Duodenal mucosa (tissue), 2 donors: ENCODE data around the gene SPACDR.
"Not testable (repeated sequence)": the region's sequence is repeated elsewhere in the genome, so short reads cannot be mapped to it uniquely, and the experiment has no call there.

ENCODE experiments used
- H3K27ac ChIP-seq: one replicate; pipeline ENCODE4 v1.7.0; 2013; ENCODE audit warnings: low read depth, low read length
- H3K27me3 ChIP-seq, 2 donors: one replicate each; pipeline ENCODE4 v1.7.0; 2013; ENCODE audit warnings: low read length in 2 of 2, control low read depth in 1 of 2; ENCODE audit not compliant: insufficient read depth in 2 of 2, control insufficient read depth in 1 of 2
- H3K36me3 ChIP-seq, 2 donors: one replicate each; pipeline ENCODE4 v1.7.0; 2013; ENCODE audit warnings: low read length in 2 of 2, control low read depth in 1 of 2; ENCODE audit not compliant: insufficient read depth in 2 of 2, control insufficient read depth in 1 of 2
- H3K4me1 ChIP-seq, 2 donors: one replicate each; pipeline ENCODE4 v1.7.0; 2013; ENCODE audit warnings: low read length in 2 of 2, control low read depth in 1 of 2; ENCODE audit not compliant: insufficient read depth in 2 of 2, control insufficient read depth in 1 of 2
- H3K4me3 ChIP-seq, 2 donors: one replicate each; pipeline ENCODE4 v1.7.0; 2013; ENCODE audit warnings: low read length in 2 of 2, low read depth in 1 of 2
- H3K9ac ChIP-seq, 2 donors: one replicate each; pipeline ENCODE4 v1.7.0; 2013; ENCODE audit warnings: low read length in 2 of 2, low read depth in 1 of 2
- H3K9me3 ChIP-seq, 2 donors: one replicate each; pipeline ENCODE4 v1.7.0; 2013; ENCODE audit warnings: low read length in 2 of 2, control low read depth in 1 of 2; ENCODE audit not compliant: control insufficient read depth in 1 of 2

Gene SPACDR

DNA sequence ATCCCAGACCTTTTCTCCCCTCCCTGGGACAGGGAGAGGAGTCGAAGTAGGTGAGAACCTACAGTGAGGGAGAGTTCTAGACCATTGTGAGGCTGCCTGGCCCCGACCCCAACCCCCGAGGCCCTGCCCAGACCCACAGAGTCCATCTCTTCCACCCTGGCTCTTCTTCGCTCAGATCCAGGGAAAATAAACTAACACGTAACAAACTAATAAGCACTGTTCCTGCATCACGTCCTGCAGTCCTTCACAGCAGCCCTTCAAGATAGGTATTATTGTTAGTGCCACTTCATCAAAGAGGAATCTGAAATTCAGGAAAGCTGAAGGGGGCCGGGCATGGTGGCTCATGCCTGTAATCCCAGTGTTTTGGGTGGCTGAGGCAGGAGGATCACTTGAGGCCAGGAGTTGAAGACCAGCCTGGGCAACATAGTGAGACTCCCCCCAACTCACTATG is at the start of gene SPACDR:
TSS of gene SPACDR (minus strand) at position 51 of the 451 bp plus-strand sequence. CDS start 235 bp downstream, outside the sequence.
- H3K4me3 ChIP-seq, result no peak within 1 kb of the TSS
- H3K9ac ChIP-seq, result no peak within 1 kb of the TSS
- no peak within 1 kb of the TSS for H3K27ac ChIP-seq
- H3K4me1 ChIP-seq, result peaks cover 0 to 1% of the 10 kb centered on the region in 2 donors
- no peaks in the 10 kb centered on the region for H3K9me3 ChIP-seq
- H3K36me3 ChIP-seq, result peaks cover 0 to 9% of the 10 kb centered on the region in 2 donors
- no peaks in the 10 kb centered on the region for H3K27me3 ChIP-seq

DNA sequence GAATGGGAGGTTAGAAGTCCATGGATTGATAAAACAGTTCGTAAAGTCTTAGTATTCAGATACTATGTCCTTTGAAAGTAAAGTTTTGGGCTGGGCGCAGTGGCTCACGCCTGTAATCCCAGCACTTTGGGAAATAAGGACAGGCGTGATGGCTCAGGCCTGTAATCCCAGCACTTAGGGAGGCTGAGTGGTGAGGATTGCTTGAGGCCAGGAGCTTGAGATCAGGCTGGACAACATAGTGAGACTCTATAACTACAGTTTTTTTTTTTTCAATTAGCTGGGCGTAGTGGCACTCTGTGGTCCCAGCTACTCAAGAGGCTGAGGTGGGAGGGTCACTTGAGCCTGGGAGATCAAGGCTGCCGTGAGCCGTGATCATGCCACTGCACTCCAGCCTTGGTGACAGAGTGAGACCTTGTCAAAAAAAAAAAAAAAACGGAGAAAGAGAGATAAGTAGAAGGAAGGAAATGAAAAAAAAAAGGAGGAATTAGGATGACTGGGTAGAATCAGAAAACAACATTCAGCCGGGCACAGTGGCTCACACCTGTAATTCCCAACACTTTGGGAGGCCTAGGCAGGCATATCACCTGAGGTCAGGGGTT is 49.3 kb upstream of the SPACDR start:
- no peaks in the 10 kb centered on the region for H3K4me1 ChIP-seq
- H3K36me3 ChIP-seq, result no peaks in the 10 kb centered on the region
- no peak overlapping the region for H3K9ac ChIP-seq
- H3K4me3 ChIP-seq, result no peak overlapping the region
- no peaks in the 10 kb centered on the region for H3K27me3 ChIP-seq
- no peak overlapping the region for H3K27ac ChIP-seq
- no peaks in the 10 kb centered on the region for H3K9me3 ChIP-seq

DNA sequence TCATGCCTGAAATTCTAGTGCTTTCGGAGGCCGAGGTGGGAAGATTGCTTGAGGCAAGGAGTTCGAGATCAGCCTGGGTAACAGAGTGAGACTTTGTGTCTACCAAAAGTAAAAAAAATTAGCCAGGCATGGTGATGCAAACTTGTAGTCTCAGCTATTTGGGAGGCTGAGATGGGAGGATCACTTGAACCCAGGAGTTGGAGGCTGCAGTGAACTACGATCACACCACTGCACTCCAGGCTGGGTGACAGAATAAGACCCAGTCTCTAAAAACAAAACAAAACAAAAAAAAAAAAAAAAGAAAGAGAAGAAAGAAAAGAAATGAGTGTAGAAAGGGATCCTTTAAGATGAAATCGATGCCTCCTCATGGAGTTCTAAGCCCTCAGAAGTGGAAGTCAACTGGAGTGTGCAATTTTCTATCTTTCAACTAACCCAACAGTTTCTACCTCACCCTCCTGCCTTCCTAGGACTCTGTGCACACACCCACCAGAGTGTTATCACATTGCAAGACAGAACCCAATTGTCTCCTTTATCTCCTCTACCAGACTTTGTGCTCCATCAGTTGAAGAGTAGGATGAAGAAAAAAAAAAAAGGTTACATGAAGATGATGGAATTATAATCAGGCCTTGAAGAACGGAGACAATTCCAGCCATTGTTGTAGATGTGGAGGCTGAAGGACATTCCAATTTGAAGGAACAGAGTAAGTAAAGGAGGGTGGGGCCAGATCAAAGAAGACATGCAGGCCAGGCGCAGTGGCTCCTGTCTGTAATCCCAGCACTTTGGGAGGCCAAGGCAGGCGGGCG is 46.6 kb upstream of the SPACDR start:
- no peaks in the 10 kb centered on the region for H3K9me3 ChIP-seq
- H3K27ac ChIP-seq, result no peak overlapping the region
- no peaks in the 10 kb centered on the region for H3K36me3 ChIP-seq
- no peaks in the 10 kb centered on the region for H3K4me1 ChIP-seq
- no peak overlapping the region for H3K9ac ChIP-seq
- no peak overlapping the region for H3K4me3 ChIP-seq
- H3K27me3 ChIP-seq, result no peaks in the 10 kb centered on the region

DNA sequence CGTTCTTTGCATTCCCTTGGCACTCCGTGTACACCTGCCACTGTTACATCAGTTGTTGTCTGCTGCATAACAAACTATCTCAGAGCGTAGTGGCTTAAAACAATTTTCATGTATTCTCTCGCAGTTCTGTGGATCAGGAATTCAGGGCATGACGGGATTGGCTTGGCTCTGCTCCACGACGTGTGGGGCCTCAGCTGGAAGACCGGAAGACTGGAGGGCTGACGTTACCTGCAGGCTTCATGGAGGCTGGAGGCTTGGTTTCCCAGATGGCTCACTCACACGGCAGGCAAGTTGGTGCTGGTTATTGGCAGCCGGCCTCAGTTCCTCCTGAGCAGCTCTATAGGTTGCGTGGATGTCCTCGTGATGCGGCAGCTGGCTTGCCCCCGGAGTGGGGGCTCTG is 45.2 kb upstream of the SPACDR start:
- Histone ChIP-seq H3K27ac (no peak overlapping the region), H3K27me3 (no peaks in the 10 kb centered on the region), H3K4me3 (no peak overlapping the region), H3K9me3 (no peaks in the 10 kb centered on the region), H3K4me1 (no peaks in the 10 kb centered on the region), H3K36me3 (no peaks in the 10 kb centered on the region), H3K9ac (no peak overlapping the region)

GRCh38 chr7:100506356-100506923 is 42.4 kb upstream of the SPACDR start:
- no peak overlapping the region for H3K4me3 ChIP-seq

DNA sequence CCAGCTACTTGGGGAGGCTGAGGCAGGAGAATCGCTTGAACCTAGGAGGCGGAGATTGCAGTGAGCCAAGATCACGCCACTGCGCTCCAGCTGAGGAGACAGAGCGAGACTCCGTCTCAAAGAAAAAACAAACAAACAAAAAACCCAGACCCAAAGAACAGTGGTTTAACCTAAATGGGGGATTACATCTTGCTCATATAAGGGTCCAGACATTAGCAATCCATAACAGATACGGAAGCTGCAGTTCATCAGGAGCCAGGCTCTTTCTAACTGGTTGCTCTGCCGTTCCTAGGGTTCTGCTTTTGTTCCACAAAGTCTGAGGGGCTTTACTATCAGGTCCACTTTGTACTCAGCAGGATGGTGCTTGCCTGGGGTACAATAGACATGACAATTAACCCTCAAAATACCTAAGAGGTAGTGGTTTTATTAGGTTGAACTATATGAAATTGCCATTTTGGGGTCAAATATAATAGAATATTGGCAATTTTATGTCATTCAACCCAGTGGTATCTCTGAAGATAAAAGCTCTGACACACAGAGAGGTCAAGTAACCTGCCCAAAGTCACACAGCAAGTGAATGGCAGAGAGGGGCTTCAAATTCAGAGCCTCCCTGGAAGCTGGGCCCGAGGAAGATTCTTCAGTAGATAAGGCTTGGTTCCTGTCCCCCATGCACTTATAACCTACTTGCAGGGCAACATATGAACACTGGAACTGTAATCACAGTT is 41.0 kb upstream of the SPACDR start:
- Histone ChIP-seq H3K4me3 (no peak overlapping the region), H3K27me3 (no peaks in the 10 kb centered on the region), H3K9ac (no peak overlapping the region), H3K27ac (no peak overlapping the region), H3K4me1 (no peaks in the 10 kb centered on the region), H3K9me3 (no peaks in the 10 kb centered on the region), H3K36me3 (no peaks in the 10 kb centered on the region)

More at GRCh38 chr7:100506356-100506923, 42.4 kb upstream of the SPACDR start:
- Histone ChIP-seq H3K9ac (no peak overlapping the region), H3K4me1 (no peaks in the 10 kb centered on the region), H3K27me3 (no peaks in the 10 kb centered on the region), H3K9me3 (no peaks in the 10 kb centered on the region), H3K27ac (no peak overlapping the region), H3K36me3 (no peaks in the 10 kb centered on the region)

DNA sequence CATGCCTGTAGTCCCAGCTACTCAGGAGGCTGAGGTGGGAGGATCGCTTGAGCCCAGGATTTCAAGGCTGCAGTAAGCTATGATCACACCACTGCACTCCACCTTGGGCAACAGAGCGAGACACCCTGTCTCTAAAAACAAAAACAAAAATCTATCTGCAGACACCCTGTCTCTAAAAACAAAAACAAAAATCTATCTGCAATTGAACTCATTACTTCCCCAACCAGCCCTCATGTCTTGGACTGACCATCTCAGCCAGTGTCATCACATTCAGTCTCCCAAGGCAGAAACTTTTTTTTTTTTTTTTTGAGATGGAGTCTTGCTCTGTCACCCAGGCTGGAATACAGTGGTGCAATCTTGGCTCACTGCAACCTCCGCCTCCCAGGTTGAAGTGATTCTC is 40.0 kb upstream of the SPACDR start:
- H3K4me1 ChIP-seq, H3K36me3 ChIP-seq, H3K27ac ChIP-seq, H3K9ac ChIP-seq, H3K27me3 ChIP-seq, H3K4me3 ChIP-seq, H3K9me3 ChIP-seq: not testable (repeated sequence)

- H3K27me3 ChIP-seq, H3K27ac ChIP-seq, H3K9ac ChIP-seq: not testable (repeated sequence)
These were observed 36.7 kb upstream of the SPACDR start for GRCh38 chr7:100500743-100501142.

GRCh38 chr7:100496509-100496908 is 32.4 kb upstream of the SPACDR start:
- Histone ChIP-seq H3K9ac (no peak overlapping the region), H3K9me3 (no peaks in the 10 kb centered on the region), H3K4me3 (no peak overlapping the region), H3K27me3 (no peaks in the 10 kb centered on the region), H3K36me3 (no peaks in the 10 kb centered on the region), H3K27ac (no peak overlapping the region), H3K4me1 (peaks cover 8 to 9% of the 10 kb centered on the region in 2 donors)

More at GRCh38 chr7:100500743-100501142, 36.7 kb upstream of the SPACDR start:
- H3K4me1 ChIP-seq, H3K36me3 ChIP-seq, H3K9me3 ChIP-seq, H3K4me3 ChIP-seq: not testable (repeated sequence)
